ENCODE data around the gene AGTPBP1.

AGTPBP1 gene

DNA sequence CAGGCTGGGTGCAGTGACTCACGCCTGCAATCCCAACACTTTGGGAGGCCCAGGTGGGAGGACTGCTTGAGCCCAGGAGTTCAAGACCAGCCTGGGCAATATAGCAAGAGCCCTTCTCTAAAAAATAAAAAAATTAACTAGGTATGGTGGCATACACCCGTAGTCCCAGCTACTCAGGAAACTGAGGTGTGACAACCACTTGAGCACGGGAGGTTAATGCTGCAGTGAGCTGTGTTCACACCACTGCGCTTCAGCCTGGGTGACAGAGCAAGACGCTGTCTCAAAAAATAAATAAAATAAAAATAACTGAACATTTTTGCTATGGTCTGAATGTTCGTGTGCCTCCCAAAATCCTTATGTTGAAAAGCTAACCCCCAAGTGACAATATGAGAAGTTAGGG is 24.5 kb downstream of the AGTPBP1 start:
- no peak for DNase-seq (ENCODE audit: low spot score)

DNA sequence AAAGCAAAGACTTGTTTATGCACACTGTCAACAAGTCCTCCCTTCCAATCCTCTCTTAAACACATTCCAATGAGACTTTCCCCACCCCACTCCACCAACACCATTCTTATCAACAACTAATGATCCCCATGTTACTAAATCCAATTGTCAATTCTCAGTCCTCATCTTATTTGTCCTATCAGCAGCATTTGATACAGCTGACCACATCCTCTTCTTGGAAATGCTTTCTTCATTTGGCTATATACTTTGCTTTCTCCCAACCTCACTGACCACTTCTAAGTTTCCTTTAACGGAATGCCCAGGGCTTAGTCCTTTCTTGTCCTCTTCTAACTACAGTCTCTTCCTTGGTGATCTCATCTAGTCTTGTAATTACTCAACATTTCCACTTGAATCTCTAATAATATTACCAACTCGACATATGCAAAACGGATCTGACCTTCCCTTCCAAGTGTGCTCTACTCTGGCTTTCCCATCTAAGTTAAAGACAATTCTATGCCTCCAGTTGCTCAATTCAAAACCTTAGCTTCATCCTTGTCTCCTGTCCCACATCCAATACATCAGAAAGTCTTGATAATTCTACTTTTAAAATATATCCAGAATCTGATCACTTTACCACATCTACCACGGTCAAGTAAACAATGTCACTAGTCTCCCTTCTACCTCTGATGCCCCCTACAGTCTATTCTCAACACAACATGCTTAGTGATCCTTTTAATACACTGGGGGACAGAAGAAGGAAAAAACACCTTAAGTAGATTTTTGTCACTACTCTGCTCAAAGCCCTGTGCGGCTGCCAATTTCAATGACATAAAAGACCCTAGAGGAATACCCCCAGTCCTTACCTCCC is 25.5 kb downstream of the AGTPBP1 start:
- no peak for DNase-seq (ENCODE audit: low spot score)

DNA sequence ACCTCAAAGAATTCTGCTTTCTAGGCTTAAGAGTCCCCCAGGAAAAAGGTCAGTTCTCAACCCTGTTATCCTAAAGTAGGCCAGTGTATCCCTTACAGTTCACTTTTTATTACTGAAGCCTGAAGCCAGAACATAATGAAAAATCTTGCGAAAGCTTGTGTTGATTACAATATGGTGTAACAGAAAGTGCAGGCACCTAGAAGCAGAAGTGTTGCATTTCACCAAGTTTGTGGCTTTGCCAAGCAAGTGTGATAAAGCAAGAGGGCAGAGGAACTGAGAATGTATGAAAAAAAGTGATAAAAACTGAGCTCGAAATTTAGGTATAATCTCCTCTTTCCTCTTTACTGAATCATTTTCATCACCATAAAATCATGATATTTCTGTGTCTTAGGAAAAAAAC is 26.2 kb downstream of the AGTPBP1 start:
- no peak for DNase-seq (ENCODE audit: low spot score)

DNA sequence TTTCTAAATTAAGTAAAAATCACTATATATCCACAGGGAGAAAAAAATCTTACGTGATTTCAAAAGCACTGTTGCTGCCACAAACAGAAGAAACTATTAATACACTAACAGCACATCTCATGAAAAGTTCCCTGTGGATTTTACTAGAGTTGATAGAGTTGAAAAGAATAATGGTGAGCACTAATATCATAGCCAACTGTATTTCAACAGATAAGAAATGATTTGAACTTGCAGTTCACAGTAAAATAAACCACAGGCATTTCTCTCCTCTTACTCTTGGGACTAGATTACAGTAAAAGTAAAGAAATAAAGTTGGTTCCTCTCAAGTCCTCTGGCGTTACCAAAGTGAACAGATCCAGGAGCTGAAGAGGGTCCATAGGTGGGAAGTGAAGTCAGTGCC is 27.9 kb downstream of the AGTPBP1 start:
- no peak for DNase-seq (ENCODE audit: low spot score)

DNA sequence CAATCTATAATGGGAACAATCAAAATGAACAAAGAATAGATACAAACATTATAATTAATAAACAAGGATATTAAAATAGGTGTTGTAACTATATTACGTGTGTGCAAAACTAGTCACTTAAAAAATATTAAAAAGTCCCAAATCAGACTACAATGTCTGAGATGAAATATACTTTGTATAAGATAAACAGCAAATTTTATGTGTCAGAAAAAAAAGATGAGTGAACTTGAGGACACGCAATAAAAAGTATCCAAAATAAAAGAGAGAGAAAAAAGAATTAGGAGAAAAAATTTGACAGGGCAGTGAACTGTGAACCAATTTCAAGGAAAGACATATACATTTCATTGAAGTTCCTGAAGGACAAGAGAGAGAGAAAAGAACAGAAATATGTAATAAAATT is 37.0 kb downstream of the AGTPBP1 start:
- no peak for DNase-seq (ENCODE audit: low spot score)

DNA sequence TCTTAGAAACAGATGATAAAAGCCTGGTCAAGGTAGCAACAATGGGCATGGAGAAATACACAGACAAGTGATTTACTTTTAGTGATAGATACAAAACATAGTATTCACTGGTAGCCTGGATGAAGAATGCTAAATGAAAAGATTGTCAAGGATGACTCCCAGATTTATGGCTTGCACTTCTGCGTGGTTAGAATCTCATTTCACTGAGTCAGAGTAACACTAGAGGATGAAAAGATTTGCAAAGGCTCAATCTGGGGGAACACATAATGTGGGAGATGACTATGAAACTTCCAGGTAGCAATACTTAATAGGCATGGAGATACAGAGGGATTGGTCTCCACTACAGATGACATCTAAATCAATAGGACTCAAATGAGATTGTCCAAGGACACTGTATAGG is 38.4 kb downstream of the AGTPBP1 start:
- no peak for DNase-seq (ENCODE audit: low spot score)

DNA sequence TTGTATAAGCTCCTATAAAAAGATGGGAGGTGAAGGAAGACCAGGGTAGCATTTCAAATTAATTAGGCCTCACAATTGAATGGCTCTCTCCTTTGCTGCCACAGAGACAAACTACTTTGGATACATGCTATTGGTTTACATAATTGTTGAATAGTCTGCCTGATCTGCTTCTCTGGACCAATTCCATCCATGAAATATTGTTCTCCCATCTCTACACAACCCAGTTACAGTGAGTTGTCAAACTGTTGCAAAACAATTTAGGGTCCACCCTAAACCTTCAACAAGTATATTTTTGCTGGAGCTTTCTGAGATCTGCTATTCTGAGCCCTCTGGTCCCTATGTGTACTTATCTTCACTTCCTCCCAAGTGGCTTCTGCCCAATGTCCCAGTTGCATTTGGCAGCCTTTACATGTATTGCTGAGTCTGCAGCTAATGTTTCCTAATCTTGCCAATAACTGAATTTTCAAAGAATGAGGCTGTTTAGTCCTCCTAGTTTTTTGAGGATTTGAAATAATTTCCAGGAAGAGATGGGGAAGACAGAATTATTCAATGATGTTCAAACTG is 38.9 kb downstream of the AGTPBP1 start:
- no peak for DNase-seq (ENCODE audit: low spot score)

DNA sequence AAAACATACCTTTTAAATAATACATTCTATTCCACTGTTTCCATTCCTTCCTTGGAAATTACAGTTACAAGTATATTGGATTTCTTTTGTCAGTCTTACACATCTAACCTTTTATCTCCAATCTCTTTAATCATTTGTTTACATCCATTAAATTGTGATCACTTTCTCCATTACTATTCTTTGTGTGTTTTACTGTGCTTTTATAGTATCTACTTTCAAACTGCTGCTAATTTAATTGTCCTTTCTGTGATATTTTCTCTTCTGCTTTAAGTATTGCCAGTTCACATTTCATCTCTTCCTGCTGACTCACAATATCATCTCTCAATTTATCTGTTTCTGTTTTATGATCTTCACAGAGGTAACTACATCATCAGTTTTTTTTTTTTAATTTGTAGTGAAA is 39.6 kb downstream of the AGTPBP1 start:
- no peak for DNase-seq (ENCODE audit: low spot score)

DNA sequence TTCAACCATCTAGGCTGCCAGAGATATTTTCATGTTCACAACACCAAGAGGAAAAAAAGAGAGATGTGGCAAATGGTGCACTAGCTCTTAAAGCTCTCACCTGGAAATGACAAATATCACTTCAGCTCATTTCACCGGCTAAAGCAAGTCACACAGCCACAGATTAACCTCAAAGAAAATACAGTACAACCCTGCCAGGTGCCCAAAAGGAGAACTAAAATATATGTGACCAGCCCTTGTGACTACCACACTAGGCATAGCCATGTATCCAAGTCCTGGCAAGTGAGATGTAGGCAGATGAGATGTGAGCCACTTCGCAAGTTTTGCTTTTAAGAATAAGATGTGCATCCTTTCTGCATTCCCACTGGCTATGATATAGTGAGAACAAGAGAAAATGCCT is 41.4 kb downstream of the AGTPBP1 start:
- DNase-seq (ENCODE audit: low spot score), result no peak

DNA sequence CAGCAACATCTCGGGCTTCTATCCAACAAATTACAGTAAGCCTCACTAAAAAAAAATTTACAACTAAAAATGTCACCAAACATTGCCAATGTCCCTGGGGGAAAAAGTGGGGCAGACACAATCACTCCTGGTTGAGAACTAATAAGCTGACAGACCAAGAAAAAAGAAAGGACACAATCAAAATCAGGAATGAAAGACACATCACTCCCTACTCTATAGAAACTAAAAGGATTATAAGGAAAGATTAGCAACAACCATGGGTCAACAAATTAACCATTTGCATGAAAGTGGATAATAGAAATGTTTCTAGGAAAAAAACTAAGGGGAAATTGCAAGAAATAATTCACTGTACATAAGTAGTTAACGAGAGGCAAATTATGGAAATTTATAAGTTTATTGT is 53.4 kb downstream of the AGTPBP1 start:
- DNase-seq (ENCODE audit: low spot score), result no peak

DNA sequence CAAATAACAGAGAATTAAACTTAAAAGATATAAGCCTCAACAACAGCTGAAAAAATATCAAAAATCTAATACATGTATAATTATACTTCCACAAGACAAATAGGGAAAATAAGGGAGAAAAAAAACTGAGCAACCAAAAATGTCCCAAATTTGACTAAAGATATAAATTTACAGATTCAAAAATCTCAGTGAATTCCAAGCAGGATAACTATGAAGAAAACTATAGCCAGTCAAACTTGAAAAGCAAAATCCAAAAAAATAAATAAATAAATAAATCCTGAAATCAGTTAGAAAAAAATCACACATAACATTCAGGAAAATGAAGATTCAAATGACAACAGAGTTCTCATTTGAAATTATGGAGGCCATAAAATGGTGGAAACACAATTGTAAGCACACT is 56.7 kb downstream of the AGTPBP1 start:
- DNase-seq (ENCODE audit: low spot score), result no peak

DNA sequence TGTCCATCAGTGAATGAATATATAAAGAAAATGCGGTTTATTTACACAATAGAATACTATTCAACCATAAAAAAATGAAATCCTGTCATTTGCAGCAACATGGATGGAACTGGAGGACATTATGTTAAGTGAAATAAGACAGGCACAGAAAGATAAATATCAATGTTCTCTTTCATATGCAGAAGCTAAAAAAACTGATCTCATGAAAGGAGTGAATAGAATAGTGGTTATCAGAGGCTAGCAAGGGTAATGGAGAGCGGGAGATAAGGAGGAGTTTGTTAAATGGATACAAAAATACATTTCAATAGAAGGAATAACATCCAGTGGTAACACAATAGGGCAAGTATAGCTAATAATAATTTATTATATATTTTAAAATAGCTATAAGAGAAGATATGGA is 65.0 kb downstream of the AGTPBP1 start:
- no peak for DNase-seq (ENCODE audit: low spot score)

DNA sequence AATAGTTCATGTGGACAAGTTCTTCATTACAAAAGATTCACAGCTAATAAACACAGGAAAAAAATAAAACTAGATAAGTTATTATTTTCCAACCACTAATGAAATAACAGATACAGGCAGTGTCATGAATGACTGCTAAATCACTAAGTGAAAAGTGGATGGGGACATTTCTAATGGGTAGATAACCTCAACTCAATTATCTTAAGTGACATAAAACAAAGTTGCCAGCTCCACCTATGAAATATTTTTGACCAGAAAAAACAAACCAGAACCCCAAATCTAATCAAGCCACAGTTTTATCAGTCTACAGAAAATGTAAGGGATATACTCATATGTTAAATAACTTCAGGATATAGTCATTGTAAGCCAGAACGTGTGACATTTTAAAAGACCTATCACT is 74.4 kb downstream of the AGTPBP1 start:
- no peak for DNase-seq (ENCODE audit: low spot score)

DNA sequence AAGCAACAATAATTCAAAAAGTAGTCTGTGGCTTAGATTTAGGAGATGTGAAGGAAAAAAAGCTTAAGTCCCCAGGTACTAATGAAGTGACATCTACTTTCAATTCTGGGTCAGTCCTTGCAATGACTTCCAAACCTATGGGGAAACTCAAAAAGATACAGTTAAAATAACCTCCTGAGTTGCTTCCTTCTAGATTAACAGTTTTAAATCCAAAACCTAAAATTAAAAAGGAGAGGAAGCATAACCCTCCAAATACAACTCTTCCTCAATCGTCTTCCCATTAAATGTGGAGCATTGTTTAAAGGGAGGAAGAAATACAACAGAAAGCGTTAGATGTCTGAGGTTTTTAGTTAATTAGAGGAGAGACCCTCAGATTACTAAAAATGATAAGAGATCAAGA is 75.7 kb downstream of the AGTPBP1 start:
- no peak for DNase-seq (ENCODE audit: low spot score)

DNA sequence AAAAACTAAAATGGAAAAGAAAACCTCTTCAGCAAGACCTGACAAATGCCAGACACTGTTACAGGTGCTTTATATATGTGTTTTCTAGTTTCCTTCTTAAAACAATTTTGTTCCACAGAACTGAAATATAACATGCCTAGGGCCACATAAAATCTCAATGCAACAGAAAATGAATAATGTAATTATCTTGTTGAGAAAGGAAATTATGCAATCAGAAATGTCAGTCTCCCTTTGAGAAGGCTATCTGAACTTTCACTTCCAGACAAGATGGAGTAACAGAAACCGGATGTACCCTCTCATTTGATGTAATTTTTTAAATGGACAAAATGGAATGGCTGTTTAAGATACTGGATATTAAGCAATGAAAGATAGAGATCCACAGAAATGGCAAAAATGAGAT is 79.2 kb downstream of the AGTPBP1 start:
- DNase-seq (ENCODE audit: low spot score), result no peak

DNA sequence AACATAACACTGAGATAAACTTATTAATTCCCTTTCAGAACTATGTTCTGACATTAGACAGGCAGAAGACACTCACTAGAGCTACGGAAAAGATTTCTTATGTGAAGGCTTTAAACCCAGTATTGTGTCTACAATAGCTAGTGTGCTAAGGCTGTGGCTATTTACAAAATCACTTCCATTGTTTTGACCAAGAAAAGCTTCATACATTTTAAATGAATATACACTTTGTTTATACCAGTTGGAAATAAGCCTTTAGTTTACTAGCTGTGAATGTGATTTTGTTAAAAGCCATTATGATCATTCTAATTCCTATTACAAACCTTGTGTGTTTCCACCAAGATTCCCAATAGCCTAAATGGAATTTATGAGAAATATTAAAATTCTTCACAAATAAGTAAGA is 83.0 kb downstream of the AGTPBP1 start:
- DNase-seq (ENCODE audit: low spot score), result no peak

DNA sequence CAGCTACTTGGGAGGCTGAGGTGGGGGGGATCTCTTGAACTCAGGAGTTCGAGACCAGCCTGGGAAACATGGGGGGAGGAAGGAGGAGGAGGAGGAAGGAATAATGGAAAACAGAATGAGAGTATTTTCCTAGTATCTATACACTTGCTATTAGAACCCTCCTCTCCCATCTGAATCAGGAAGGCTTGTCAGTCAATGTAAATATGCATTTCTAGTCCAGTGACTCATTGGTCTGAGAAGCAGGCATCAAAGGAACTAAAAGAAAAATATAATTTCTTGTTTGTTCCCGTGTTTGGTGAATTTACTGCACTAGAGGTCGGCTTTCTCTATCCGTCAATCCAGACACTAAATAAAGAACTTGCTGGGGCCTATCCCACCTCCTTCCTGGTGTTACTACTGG is 88.6 kb downstream of the AGTPBP1 start:
- no peak for DNase-seq (ENCODE audit: low spot score)

DNA sequence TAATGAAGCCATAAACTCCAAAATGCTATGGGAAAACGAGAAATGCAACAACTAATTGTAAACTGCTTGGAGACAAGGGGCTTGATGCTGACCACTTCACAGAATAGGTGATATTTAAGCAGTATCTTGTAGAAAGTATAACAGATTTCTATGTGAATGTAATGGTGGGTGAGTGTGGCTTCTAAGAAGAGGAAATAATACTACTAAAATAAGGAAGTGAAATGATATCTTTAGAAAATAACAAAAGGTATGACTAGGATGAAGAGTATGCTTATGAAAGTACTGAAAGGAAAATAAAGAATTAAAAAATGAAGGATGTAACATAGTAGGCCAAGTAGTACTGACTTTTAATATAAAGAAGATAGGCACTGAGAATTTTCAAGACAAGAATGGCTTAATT is 94.2 kb downstream of the AGTPBP1 start:
- DNase-seq (ENCODE audit: low spot score), result no peak

DNA sequence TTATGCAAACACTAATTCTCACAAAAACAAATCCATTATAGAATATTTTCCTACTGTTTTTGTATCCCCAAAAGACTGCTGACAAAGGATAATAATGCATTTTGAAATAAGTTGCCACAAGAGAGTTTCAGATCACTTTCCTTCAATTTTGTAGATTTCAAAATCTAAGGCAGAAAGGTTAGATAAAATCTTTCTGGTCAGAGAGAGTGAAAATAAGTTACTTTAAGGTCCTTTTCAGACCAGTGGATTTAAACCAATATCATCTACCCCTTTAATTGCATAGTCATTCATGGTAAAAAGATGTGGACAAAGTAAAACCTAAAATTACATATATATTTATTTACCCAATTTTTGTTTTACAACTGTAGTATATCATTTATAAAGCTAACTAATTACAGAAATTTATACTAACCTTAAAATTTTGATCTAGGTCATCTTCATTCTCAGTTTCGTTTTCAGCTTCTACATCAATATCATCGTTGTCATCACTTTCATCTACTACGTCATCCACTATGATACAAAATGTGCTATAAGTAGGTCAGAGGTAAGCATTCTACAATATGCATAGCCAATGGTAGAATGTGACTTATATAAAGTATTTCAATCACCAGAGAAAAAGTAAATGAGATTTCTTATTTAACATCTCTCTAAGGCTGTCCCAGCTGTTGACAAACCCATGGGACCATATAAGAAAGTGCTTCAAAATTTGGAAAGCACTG is 95.7 kb downstream of the AGTPBP1 start:
- DNase-seq (ENCODE audit: low spot score), result no peak

DNA sequence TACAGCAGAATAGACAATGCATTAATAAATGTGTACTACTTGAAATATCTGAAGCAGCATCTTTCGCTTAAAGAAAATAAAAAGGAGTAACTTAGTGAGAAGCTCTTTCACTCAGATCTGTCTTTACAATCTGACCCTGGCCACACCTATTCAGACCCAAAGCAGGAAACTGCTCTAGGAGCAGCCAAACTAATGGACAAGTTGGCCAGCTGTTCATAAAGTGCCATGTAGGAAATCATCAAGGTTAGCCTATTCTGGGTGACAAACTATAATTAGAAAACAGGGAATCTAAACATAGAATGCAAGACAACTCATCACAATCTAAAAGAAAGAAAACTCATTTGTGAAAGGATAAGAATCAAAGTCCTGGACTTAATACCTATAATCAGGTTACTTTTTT is 101.3 kb downstream of the AGTPBP1 start:
- no peak for DNase-seq (ENCODE audit: low spot score)

DNA sequence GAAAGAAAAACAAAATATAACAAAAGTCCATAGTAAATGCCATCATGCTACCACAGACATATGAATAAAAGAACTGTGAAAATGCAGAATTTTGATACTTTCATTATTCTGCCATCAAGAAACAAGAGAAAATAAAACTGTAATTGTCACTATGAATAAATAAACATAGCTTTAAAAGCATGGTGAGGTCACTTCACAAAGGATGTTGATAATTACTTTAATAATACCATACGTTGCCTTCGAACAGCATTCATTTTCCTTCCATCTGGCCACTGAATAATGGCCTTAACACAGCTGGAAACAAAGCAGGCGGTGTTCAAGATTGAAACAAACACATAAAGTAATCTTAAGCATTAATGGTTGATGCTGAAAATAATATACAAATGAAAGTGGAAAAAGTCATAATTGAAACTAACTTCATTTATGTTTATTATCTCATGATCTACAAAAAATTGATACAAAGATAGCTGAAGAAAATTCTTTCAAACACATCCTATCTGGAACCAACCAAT is 102.0 kb downstream of the AGTPBP1 start:
- no peak for DNase-seq (ENCODE audit: low spot score)

DNA sequence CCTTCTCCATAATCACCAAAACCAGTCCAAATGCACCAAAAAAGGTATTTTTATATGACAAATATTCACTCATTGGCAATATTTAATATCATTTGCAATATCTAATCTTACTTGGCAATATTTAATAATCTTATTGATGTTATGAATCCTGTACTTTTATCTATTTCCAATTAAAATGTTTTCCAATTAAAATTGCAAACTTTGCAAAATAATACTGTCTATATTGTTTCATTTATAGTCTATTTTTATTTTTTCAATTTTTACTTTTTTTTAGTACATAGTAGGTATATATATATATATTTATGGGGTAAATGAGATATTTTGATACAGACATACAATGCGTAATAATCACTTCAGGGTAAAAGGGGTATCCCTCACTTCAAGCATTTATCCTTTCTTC is 109.9 kb downstream of the AGTPBP1 start:
- DNase-seq (ENCODE audit: low spot score), result no peak

DNA sequence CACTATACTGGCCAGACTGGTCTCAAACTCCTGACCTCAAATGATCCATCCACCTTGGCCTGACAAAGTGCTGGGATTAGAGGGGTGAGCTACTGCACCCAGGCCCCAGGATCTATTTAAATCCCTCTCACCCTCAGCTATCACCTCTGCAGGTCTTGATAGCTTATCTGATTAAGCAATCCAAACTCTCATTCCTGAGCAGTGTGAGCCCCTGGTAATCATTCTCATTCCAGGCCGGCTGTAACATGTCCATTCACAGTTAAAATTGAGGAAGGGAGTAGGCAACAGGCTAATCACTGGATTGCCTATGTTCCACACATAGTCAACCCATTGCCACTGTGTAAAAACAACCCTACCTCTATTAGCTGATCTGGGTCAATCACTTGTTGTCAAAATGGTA is 111.1 kb downstream of the AGTPBP1 start:
- no peak for DNase-seq (ENCODE audit: low spot score)
